ENCODE data around the gene CDC42BPB. TPM values are rescaled to one million over a fixed set of nuclear protein-coding genes. Genes with fewer than 3 reads are reported as not detected.

The CDC42BPB gene
- total RNA-seq, 2 experiments from 2014 or later: 2.0 to 2.5 TPM

GRCh38 chr14:102907980-102908730 is 149.2 kb downstream of the CDC42BPB start:
- Mint-ChIP-seq H3K4me1 (no peaks in the 10 kb centered on the region), H3K4me3 (no peak overlapping the region), H3K27ac (no peak overlapping the region), H3K27me3 (no peaks in the 10 kb centered on the region), H3K9me3 (no peaks in the 10 kb centered on the region), H3K36me3 (peaks cover 3% of the 10 kb centered on the region)
- DNase-seq: no peak

GRCh38 chr14:102907303-102907844 is 150.0 kb downstream of the CDC42BPB start:
- H3K4me1 Mint-ChIP-seq: no peaks in the 10 kb centered on the region
- H3K27me3 Mint-ChIP-seq: no peaks in the 10 kb centered on the region
- DNase-seq: no peak
- H3K9me3 Mint-ChIP-seq: no peaks in the 10 kb centered on the region
- no peak overlapping the region for H3K4me3 Mint-ChIP-seq
- no peak overlapping the region for H3K27ac Mint-ChIP-seq
- H3K36me3 Mint-ChIP-seq: peaks cover 5% of the 10 kb centered on the region

- Mint-ChIP-seq H3K9me3 (no peaks in the 10 kb centered on the region), H3K27ac (no peak overlapping the region), H3K4me1 (no peaks in the 10 kb centered on the region), H3K27me3 (no peaks in the 10 kb centered on the region), H3K4me3 (no peak overlapping the region), H3K36me3 (peaks cover 5% of the 10 kb centered on the region)
- no peak for DNase-seq
Observed at GRCh38 chr14:102906616-102907302, 150.6 kb downstream of the CDC42BPB start.

- DNase-seq: no peak
- H3K36me3 Mint-ChIP-seq: peaks cover 7% of the 10 kb centered on the region
- H3K9me3 Mint-ChIP-seq: no peaks in the 10 kb centered on the region
- H3K4me1 Mint-ChIP-seq: peaks cover 12% of the 10 kb centered on the region
- no peaks in the 10 kb centered on the region for H3K27me3 Mint-ChIP-seq
- no peak overlapping the region for H3K4me3 Mint-ChIP-seq
- no peak overlapping the region for H3K27ac Mint-ChIP-seq
Observed at GRCh38 chr14:102905116-102906108, 151.9 kb downstream of the CDC42BPB start.

- peaks cover 17% of the 10 kb centered on the region for H3K4me1 Mint-ChIP-seq
- H3K27me3 Mint-ChIP-seq: no peaks in the 10 kb centered on the region
- H3K36me3 Mint-ChIP-seq: peaks cover 7% of the 10 kb centered on the region
- no peaks in the 10 kb centered on the region for H3K9me3 Mint-ChIP-seq
- no peak overlapping the region for H3K27ac Mint-ChIP-seq
- DNase-seq: no peak
- H3K4me3 Mint-ChIP-seq: no peak overlapping the region
Observed at GRCh38 chr14:102903889-102904512, 153.3 kb downstream of the CDC42BPB start.

- no peaks in the 10 kb centered on the region for H3K9me3 Mint-ChIP-seq
- no peaks in the 10 kb centered on the region for H3K27me3 Mint-ChIP-seq
- no peak overlapping the region for H3K4me3 Mint-ChIP-seq
- peaks cover 19% of the 10 kb centered on the region for H3K4me1 Mint-ChIP-seq
- peak overlapping the region; percentile 25 for H3K27ac Mint-ChIP-seq
- H3K36me3 Mint-ChIP-seq: peaks cover 7% of the 10 kb centered on the region
- DNase-seq: no peak
Observed at GRCh38 chr14:102903248-102903888, 154.0 kb downstream of the CDC42BPB start.

- no peak overlapping the region for H3K4me3 Mint-ChIP-seq
- H3K27me3 Mint-ChIP-seq: no peaks in the 10 kb centered on the region
- peaks cover 8% of the 10 kb centered on the region for H3K36me3 Mint-ChIP-seq
- H3K27ac Mint-ChIP-seq: peak overlapping the region; percentile 3
- H3K4me1 Mint-ChIP-seq: peaks cover 19% of the 10 kb centered on the region
- H3K9me3 Mint-ChIP-seq: no peaks in the 10 kb centered on the region
- no peak for DNase-seq
Observed at GRCh38 chr14:102902523-102903247, 154.7 kb downstream of the CDC42BPB start.

GRCh38 chr14:102902086-102902485 is 155.3 kb downstream of the CDC42BPB start:
- no peaks in the 10 kb centered on the region for H3K9me3 Mint-ChIP-seq
- peak overlapping the region; percentile 3 for H3K27ac Mint-ChIP-seq
- H3K36me3 Mint-ChIP-seq: peaks cover 7% of the 10 kb centered on the region
- no peaks in the 10 kb centered on the region for H3K27me3 Mint-ChIP-seq
- no peak for DNase-seq
- H3K4me1 Mint-ChIP-seq: peaks cover 19% of the 10 kb centered on the region
- H3K4me3 Mint-ChIP-seq: no peak overlapping the region

GRCh38 chr14:102901633-102902032 is 155.7 kb downstream of the CDC42BPB start:
- H3K27me3 Mint-ChIP-seq: no peaks in the 10 kb centered on the region
- peaks cover 7% of the 10 kb centered on the region for H3K36me3 Mint-ChIP-seq
- peak overlapping the region; percentile 57 for H3K27ac Mint-ChIP-seq
- no peak for DNase-seq
- H3K4me3 Mint-ChIP-seq: no peak overlapping the region
- H3K9me3 Mint-ChIP-seq: no peaks in the 10 kb centered on the region
- H3K4me1 Mint-ChIP-seq: peaks cover 19% of the 10 kb centered on the region

- DNase-seq: no peak
- Mint-ChIP-seq H3K27ac (peak overlapping the region; percentile 57), H3K4me3 (no peak overlapping the region), H3K36me3 (peaks cover 10% of the 10 kb centered on the region), H3K9me3 (no peaks in the 10 kb centered on the region), H3K27me3 (no peaks in the 10 kb centered on the region), H3K4me1 (peaks cover 19% of the 10 kb centered on the region)
Observed at GRCh38 chr14:102900631-102901571, 156.4 kb downstream of the CDC42BPB start.

GRCh38 chr14:102899516-102899900 is 157.8 kb downstream of the CDC42BPB start:
- Mint-ChIP-seq H3K4me3 (no peak overlapping the region), H3K36me3 (peaks cover 11% of the 10 kb centered on the region), H3K4me1 (peaks cover 19% of the 10 kb centered on the region), H3K27ac (no peak overlapping the region), H3K27me3 (no peaks in the 10 kb centered on the region), H3K9me3 (no peaks in the 10 kb centered on the region)
- no peak for DNase-seq

- H3K36me3 Mint-ChIP-seq: peaks cover 11% of the 10 kb centered on the region
- H3K27me3 Mint-ChIP-seq: no peaks in the 10 kb centered on the region
- no peak for DNase-seq
- peak overlapping the region; percentile 12 for H3K27ac Mint-ChIP-seq
- no peaks in the 10 kb centered on the region for H3K9me3 Mint-ChIP-seq
- H3K4me1 Mint-ChIP-seq: peaks cover 19% of the 10 kb centered on the region
- H3K4me3 Mint-ChIP-seq: no peak overlapping the region
Observed at GRCh38 chr14:102898776-102899515, 158.4 kb downstream of the CDC42BPB start.
